HuH-7 (cell line): ENCODE results near the gene CTDP1.
"Not testable (repeated sequence)": the region's sequence is repeated elsewhere in the genome, so short reads cannot be mapped to it uniquely, and the experiment has no call there.

Experiments used
- DNase-seq: peaks from one replicate; pipeline ENCODE4 v3.0.0; 2011; ENCODE audit warnings: low spot score

The CTDP1 gene

DNA sequence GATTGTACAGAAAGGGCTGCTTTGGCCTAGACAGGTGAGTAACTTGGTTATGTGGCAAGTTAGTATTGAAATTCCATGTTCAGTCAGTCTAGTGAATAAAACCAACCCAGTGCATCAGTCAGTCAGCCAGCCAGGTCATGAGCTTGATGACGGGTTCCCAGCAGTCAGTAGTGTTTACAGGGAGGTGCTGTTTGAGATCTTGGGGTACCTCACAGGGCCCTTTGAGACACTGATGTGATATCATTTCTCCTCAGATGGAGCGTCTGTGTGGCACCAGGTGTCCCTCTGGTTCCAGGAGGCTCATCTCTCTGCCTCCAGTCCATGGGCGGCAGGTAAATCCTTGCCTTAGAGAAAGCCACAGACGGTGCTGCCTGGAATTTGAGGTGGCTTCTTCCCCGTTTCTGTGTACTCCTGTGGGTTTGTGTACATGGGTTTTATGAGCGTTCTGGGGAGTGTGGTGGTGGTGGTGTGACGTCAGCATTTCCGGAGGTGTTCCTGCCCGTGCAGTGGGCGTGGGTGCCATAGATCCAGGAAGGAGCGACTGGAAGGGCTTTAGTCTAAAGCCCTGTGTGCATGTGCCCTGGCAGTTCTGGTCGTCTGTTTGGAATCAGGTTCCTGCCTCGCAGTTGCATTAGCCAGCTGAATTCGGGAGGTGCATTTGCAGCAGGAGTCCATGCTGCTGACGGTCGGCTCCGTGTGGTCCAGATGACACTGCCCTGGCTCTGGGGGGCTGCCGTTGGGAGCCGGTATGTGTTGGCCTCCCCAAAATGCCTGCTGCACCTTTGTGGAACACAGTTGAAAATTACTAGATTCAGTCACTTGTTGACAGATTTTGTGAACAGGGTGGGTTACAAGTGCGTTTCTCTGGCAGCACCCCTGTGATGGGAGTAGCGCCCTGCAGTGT, 2.1 kb downstream of the CTDP1 start:
- no peak for DNase-seq

DNA sequence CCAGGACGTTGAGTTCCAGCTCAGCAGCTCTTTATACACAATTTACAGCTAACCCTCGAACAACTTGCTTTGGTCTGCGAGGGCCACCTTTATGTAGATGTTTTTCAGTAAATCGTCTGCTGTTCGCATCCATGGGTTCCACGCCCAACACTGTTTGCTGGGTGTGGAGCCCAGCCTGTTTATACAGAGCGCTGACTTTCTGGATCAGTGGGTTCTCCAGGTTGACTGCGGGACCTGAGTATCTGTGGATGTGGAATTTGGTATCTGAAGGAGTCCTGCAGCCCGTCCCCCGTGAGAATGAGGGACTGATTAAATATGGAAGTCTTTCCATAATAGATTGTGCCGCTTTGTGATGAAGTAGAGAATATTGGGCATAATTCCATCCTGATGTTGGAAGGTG, 2.9 kb downstream of the CTDP1 start:
- DNase-seq, result no peak

DNA sequence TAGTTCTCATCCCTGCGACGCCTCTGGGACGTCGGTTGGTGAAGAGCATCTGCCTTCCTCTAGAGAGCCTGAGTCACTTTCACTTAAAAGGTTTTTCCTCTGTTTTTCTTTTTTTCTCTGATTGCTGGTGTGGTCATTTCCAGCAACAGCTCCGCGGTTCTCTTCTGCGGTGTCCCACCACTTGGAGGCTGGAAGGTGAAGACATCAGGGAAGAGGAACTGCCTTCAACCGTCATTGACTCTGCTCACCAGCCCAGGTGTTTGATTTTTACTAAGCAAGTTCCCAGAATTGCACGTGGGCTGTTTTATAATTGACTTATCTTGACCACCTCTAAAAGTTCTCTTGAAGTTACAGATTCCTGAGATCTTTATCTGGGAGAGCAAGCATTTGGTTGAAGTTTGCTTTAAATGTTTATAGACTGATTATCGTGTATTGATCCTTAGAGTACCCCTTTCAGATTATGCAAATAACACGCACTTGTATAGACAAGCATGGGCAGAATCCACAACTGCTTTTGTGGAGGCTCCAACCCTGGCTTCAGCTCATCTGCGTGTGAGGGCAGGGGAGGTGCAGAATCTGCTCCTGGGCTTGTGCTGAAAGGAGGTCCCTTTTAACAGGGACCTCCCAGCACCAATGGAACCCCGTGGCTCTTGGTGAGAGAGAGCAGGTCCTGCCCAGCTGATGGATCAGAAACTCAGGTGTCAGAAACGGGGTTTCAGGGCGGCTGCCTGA, 3.5 kb downstream of the CTDP1 start:
- DNase-seq, result no peak

DNA sequence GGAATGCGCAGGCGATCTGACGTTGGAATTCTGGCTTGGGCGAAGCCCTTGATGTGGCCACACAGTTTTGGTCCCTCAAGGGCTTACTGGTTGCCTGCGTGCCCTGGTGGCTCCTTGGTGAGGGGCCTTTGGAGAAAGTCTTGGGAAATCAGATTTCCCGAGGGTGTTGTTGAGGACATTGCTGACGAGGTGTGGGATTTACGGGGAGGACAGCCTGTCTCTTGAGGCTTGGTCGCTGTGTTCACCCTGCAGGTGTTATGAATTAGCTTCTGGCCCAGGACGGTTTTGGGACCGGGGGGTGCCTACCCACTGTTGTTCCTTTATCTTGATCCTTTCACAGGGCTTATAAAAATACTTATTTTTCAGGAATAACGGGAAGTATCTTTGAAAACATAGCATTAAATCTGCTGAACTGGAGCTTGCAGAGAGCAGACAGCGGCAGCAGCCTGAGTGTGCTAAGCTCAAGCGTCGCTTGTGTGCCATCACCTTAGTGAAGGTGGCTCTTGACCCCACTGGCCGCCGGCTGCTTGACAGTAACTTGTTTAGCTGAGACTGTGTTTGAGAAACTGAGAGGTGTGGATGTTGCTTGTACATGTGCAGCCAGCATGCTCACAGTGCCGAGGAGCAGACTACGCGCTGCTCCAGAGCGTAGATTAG, 4.2 kb downstream of the CTDP1 start:
- no peak for DNase-seq

DNA sequence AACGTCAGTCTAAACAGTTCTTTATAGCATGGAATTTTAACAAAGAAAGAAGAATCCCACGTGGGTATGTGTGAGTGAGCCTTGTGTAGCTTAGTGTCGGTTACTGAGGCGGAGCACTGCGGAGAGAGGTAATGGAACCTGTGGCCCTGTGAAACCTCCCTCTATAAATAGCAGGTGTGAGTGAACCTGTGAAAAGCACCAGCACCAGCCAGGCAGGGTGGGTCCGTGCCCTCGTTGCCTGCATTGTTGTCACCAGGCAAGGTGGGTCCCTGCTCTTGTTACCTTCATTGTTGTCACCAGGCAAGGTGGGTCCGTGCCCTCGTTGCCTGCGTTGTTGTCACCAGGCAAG, 4.7 kb downstream of the CTDP1 start:
- DNase-seq, result no peak

DNA sequence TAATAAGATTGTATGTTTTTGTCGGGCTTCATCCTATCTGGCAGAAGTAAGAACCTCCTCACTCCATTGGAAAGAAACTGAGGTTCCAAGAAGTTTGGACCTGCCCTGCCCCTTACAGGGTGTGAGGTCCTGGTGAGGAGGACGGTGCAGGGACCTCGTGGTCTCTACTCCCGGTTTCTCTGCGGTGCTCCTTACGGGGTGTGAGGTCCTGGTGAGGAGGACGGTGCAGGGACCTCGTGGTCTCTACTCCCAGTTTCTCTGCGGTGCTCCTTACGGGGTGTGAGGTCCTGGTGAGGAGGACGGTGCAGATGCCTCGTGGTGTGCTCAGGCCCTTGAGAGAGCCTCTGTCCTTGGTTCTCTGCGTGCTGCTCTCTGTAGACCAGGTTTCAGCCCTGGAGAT, 5.2 kb downstream of the CTDP1 start:
- no peak for DNase-seq

DNA sequence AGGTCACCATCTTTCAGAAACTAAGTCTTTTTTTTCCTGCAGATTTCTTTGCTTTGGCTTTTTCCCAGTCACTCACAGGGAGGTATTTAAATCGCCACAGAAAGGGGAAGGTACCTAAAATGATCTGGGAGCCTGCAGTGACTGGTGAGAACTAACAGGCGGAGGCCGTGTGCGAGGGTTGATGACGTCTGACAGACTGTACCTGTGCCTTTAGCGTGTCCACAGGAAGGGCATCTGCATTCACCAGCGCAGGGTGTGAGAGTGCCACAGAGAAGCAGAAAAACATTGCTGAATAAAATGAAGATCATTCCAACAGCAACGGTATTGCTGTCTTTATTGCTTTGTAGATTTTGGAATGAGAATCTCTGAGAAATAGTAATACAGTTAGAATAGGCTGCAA, 5.7 kb downstream of the CTDP1 start:
- DNase-seq, result no peak

DNA sequence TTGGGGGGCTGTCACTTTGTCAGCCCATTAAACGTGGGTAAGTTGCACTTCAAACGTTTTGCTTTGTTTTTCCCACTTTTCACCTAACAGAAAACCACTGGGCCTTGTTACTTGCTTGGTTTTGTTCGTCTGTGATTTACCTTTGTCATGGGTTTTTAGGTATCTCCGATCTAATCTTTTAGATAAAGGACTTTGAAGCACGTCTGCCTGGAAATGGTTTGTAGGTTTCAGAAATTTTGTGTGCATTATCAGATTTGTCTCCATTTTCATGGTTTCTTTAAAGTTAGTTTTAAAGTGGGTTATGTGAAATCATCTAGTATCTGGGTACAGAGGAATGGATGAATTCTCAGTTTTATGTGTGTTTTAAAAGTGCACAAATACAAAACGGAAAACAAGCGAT, 6.4 kb downstream of the CTDP1 start:
- no peak for DNase-seq

DNA sequence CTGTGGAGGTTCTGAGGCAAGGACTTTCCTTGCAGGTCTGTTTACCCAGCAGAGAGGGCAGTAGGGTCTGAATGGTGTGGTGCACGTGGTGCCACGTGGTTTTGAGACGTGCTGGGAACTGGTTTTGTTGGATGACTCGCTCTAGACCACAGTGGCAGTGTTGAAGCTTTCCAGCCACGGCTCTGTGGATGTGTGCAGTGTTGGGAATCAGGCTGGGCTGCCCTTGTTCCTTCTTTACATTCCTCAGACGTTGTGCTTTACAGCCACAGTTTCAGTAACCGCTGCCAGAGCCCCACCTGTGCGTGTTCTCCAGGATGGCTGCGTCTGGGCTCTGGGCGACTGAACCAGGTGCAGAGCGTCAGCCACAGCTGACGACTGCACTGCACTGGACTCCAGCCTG, 8.2 kb downstream of the CTDP1 start:
- DNase-seq, result no peak

DNA sequence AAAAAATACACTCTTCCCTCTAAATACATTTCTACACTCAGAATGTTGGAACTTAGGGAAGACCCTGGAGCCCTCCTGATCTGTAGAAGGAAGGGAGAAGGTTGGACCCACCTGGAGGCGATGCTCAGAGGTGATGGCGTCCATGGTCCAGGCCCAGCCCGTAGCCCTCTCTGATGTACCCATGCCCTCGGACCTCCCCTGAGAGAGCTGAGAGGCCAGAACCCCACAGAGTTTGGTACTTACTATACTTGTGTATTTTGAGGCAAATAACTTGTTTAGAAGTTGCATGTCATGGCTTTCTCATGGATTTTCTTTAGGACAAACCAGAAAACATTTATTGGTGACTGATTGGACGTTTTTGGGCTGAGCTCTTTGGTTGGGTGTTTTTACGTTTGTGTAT, 10.5 kb downstream of the CTDP1 start:
- no peak for DNase-seq

DNA sequence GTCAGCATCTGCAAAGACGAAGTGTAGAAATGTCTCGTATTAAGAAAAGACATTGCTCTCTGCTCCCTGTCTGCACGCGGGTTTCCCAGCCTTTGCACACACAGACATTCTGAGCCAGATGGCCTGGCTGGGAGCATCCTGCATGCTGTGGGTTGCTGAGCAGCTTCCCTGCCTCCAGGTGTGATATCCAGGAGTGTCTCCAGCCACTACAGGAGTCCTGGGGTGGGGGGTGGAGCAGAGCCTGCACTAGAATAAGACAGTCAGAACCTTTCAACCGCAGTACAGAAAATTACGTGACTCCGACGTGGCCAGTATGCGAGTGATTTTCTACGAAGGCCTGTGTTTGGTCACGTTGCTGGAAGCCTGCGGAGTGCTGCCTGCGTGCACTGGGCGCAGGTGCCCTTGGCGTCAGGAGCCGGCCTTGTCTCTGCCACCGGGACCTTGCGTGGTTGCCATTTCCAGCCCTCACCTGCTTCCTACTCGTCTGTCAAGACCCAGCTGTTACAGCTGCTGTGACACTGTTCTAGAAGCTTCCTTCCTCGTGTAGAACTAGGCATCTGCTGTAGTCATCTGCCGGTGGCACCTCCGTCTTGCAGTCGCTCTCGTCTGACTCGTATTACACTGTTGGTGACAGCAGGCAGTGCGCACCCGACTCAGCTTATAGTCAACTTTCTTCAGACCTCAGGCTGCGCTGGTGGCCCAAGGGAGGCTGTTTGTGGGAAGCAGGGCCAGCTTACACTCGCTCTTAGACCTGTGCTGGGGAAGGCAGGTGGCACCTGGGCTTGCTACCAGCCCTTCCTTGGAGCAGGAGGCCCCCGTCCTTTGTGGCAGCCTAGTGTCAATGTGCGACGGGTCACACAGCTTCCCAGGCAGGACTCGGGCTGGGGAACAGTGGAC, 11.2 kb downstream of the CTDP1 start:
- DNase-seq, result no peak

DNA sequence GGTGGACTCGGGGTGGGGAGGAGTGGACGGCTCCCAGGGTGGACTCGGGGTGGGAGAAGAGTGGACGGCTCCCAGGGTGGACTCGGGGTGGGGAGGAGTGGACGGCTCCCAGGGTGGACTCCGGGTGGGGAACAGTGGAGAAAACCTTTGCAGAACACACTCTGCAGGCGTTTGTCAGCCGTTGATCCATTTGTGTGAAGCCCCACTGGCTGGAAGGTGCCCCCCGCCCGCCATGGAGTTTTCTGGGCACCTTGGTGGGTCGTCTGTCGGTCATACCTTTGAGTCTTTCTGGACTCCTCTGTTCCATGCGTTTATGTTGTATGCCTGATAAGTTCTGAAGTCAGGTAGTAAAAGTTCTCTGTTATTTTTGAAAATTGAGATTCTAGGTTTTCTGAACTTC, 12.5 kb downstream of the CTDP1 start:
- DNase-seq, result no peak

DNA sequence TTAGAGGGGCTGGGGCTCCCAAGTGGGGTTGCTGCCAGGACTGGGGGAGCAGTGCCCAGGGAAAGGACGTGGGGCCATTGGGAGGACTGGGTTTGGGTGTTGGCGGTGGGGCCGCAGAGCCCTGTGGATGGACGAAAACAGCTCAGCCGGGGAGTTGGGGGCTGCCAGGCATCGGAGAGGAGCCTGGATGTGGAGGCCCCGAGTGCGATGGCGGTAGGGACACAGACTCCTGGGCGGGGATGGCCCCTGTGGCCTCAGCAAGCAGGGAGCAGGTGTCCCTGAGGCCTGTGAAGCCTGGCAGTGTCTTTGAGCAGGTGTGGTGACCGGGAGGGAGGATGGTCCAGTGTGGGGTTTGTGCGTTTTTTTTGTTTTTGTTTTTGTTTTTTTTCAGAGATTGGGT, 13.3 kb downstream of the CTDP1 start:
- DNase-seq, result no peak

DNA sequence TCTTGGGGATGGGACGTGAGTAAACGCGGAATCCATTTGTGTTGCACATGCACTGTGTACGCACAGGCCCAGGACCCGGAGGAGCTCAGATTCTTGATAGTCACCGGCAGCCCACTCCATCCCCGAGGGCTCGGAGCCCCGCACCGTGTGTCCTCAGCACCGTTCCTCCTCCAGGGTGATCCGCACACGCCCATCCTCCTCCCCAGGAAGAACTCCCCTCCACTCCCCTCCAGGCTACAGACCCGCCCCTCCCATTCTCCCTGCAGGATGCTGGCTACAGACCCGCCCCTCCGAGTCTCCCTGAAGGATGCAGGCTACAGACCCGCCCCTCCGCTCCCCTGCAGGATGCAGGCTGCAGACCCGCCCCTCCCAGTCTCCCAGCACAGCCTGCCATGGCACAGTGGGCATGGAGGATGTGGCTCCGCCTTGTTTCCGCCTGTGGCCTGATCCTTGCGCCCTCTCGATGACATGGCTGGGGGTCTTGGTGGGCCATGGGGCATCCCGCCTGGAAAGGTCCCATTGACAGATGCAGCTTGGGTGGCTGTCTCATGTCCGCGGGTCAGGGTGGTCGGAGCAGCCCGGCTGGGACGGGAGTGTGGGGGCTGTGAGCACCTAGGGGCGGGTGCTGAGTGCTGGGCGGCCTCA, 14.1 kb downstream of the CTDP1 start:
- no peak for DNase-seq

DNA sequence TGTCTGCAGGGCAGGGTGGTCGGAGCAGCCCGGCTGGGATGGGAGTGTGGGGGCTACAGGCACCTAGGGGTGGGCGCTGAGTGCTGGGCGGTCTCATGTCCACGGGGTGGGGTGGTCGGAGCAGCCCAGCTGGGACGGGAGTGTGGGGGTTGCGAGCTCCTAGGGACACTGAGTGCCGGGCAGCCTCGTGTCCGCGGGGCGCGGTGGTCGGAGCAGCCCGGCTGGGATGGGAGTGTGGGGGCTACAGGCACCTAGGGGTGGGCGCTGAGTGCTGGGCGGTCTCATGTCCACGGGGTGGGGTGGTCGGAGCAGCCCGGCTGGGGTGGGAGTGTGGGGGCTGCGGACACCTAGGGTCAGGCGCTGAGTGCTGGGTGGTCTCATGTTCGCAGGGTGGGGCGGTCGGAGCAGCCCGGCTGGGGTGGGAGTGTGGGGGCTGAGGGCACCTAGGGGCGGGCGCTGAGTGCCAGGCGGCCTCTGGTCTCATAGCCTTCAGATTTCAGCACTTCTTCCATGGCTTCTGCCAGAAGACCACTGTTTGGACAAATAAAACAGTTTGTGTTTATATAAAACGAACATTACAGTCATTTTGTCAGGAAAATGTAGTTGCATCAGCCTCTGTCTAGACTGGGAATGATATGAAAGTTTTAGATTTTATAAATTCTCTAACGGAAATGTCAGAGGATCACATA, 14.7 kb downstream of the CTDP1 start:
- DNase-seq, result not testable (repeated sequence)

DNA sequence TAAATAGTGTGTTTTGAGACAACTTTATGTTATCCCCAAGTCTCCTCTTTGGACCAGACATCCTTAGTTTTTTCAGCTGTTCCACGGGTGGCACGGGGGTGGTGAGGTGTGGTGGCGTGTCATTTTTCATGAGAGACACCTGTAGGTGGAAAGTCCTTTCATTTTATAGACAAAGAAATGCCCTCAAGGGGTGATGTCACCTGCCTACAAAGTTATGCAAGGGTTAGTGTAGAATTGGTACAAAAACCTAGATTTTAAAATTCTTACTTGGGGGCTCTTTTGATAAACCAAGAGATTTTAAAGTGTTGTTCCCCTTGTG, 15.3 kb downstream of the CTDP1 start:
- no peak for DNase-seq

DNA sequence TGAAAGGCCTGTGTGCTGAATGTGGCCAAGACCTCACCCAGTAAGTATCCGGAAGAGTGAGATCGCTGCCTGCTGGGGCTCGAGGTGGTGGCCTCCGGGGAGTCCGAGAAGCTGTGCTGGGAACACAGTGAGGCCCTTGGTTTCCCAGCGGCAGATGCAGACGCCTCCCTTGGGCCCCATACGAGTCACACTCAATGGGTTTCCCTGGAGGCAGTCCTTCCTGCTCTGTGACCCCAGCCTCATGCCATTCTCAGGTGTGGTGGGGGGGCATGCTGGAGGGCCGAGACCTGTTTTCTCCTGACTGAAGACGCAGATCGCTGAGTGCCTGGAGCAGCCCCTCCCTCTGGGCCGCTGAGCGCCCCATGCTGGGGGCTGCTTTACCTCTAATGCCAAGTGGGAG, 15.7 kb downstream of the CTDP1 start:
- DNase-seq, result no peak

DNA sequence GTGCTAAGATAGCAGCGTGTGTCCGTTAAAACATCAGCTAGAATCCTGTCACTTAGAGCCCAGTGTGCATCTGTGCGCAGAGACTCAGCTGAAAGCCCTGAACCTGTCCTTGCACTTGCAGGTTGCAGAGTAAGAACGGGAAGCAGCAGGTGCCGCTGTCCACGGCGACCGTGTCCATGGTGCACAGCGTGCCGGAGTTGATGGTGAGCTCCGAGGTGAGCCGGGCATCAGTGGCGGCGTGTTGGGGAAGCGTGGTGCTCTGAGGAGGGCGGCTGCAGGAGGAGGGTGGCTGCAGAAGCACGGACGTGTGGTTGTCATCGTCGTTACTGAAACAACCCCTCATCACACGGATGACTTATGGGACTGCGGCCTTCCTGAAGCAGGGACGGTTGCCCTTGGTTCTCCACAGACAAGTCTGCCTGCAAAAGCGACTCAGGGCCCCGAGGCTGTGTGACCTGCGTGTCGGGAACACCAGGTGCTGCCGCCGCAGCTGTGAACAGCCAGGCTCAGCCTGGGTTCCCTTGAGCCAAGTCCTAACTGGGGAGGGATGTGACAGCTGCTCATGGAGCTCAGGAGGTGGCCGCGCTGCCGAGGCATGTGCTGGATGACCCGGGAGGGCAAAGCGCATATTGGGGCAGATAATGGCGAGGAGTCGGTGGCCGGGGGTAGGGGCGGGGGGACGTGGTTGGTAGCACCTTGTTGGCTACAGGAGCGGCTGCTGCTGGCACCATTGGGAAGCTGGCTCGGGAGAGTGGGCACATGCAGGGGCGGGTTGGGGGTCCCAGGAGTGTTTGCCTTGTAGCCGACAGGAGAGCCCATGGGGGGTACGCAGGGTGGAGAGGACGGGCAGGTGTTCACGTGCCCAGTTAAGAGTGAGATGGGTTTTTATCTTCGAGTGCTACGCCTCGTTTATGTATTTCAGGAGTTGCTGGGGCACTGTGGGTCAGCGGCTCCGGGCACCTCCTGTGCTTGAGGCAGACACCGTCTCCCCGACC, 16.6 kb downstream of the CTDP1 start:
- DNase-seq, result no peak

DNA sequence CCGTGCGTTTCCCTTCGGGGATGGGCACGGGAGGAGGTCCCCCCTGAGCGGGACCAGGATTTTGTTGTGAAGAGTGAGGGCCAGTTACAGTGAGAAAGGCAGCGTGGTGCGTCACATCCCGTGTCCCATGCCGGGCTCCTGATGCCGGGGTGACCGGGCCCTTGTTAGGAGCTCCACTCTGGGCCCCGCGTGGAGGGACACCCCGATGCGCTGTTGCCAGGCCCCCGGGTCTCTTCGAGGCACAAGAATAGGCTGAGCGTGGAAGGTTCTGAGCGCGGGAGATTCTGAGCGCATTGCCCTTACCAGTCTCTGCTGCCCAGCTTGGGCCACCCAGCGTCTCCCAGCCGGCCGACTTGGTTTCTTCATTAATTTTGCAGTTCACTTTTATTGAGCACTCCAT, 17.6 kb downstream of the CTDP1 start:
- DNase-seq, result no peak

DNA sequence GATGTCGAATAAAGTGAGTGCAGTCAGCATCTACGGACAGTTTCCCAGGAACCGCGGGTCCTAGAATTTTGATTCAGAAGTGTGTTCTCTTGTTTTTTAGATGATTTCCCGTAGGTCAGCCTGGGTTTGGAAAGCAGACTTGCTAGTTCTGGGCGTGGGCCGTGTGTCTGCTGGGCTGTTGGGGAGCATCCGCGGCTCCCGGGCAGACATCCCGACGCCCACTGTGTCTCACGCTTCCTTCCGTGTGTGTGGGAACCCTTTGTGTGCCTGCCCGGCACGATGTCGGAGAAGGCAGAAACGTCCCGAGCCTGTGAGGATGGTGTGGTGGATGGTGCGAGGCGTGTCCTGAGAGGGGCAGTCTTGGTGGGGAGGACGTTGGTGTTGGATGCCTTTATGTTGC, 18.4 kb downstream of the CTDP1 start:
- DNase-seq, result no peak
